LNCaP clone FGC (cell line): ENCODE data around the gene RHOT1.

Source experiments
- DNase-seq: peaks from one replicate; pipeline ENCODE4 v3.0.0-alpha.2; 2011; ENCODE audit warnings: low read depth
- H3K4me3 ChIP-seq: 2 replicates; pipeline ENCODE4 v1.5.1; 2011; ENCODE audit warnings: mild to moderate bottlenecking, low read depth, low read length, control low read depth
- TF ChIP-seq, protein P1 (sequence below): IDR thresholded peaks from 2 replicates; pipeline ENCODE4 v1.5.1; 2012; ENCODE audit warnings: mild to moderate bottlenecking; ENCODE audit not compliant: control insufficient read depth, insufficient read depth; ENCODE audit errors: extremely low read depth

Gene RHOT1

DNA sequence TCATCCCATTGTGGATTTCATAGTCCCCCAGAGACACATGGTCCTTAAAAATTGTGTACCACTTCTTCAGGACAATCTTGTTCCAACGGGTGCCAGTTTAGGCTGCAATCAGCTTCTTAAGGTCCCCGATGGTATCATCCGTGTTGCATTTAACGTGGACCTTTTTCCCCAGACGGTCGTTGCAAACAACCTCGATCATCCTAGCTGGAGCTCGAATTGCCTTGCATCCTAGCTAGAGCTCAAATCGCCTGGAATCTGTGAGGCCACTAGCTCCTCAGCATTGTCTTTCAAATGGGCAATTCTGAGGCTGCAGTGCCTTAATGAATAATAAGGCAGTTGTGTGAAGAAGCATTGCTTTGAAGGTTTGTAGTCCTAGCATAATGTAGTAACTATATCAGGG, 85.6 kb downstream of the RHOT1 start:
- no peak for DNase-seq
- no peak overlapping the region for H3K4me3 ChIP-seq
- TF ChIP-seq, protein P1, sequence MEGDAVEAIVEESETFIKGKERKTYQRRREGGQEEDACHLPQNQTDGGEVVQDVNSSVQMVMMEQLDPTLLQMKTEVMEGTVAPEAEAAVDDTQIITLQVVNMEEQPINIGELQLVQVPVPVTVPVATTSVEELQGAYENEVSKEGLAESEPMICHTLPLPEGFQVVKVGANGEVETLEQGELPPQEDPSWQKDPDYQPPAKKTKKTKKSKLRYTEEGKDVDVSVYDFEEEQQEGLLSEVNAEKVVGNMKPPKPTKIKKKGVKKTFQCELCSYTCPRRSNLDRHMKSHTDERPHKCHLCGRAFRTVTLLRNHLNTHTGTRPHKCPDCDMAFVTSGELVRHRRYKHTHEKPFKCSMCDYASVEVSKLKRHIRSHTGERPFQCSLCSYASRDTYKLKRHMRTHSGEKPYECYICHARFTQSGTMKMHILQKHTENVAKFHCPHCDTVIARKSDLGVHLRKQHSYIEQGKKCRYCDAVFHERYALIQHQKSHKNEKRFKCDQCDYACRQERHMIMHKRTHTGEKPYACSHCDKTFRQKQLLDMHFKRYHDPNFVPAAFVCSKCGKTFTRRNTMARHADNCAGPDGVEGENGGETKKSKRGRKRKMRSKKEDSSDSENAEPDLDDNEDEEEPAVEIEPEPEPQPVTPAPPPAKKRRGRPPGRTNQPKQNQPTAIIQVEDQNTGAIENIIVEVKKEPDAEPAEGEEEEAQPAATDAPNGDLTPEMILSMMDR = no peak

DNA sequence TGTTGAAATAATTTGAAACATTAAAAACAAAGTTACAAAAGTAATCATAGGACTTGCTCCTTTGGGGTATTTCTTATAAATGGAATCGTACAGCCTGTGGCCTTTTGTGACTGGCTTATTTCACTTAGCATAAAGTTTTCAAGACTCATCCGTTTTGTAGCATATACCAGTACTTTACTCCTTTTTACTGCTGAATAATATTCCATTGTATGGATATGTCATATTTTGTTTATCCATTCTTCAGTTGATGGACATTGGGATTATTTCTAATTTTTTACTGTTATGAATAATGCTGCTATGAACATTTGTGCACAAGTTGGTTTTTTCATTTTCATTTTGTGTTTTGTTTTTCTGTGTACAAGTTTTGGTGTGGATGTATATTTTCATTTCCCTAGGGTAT, 93.3 kb downstream of the RHOT1 start:
- TF ChIP-seq, protein P1 = no peak
- no peak overlapping the region for H3K4me3 ChIP-seq
- no peak for DNase-seq

DNA sequence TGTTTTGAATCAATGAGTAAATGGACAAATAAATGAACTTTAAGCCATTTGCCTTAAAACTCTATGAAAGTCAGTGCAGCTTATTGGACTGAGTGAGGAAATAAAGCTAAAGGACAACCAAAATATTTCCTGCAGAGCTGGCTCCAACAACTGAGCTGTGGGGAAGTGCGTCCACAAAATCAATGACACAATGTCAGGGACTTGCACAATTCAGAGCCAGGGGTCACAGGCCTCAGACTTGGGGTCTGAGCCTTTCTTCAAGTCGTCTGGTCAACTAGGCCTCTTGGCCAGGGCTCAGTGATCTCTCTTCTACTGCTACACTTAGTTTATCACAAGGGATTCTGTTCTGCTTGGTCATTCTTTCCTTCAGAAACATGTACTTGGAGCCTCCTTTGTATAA, 97.2 kb downstream of the RHOT1 start:
- DNase-seq = no peak
- TF ChIP-seq, protein P1 = no peak
- H3K4me3 ChIP-seq = no peak overlapping the region

DNA sequence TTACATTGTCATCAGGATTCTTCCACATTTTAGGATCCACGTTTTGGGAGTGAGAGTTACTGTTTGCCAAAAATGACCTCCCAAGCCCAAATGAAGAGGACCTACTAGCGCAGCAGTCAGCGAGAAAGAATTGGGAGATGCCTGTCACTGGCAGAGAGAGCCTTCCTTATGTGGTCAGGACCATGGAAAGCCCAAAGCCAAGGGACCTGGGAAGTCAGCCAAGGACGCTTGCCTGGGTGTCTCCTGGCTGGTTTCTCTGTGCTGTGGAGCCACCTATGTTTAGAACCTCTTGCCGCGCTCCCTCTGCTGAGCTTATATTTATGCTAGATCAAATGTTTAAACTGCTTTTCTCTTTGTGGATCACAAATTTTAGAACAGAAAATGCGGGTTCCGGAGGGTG, 98.4 kb downstream of the RHOT1 start:
- no peak overlapping the region for H3K4me3 ChIP-seq
- TF ChIP-seq, protein P1 = peak; percentile 38
- peak; percentile 59 for DNase-seq

DNA sequence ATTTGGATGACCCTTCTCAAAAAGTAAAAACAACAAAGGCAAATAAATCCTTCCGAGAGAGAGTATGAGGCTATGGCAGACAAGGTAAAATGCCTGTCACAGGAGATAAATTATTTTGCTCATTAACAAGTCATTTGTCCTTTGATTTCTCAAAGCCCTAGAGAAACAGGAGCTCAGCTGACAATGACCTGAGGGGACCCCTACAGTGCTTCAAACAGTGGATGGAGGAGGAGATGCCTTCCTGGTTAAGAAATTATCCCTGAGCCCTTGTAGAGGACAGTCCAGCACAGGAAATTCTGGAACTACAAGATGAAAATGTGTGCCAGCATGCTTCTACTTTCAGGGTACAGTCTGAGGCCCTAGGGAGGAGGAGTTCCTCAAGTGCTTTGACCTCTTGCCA, 99.3 kb downstream of the RHOT1 start:
- no peak overlapping the region for H3K4me3 ChIP-seq
- TF ChIP-seq, protein P1 = no peak
- no peak for DNase-seq

DNA sequence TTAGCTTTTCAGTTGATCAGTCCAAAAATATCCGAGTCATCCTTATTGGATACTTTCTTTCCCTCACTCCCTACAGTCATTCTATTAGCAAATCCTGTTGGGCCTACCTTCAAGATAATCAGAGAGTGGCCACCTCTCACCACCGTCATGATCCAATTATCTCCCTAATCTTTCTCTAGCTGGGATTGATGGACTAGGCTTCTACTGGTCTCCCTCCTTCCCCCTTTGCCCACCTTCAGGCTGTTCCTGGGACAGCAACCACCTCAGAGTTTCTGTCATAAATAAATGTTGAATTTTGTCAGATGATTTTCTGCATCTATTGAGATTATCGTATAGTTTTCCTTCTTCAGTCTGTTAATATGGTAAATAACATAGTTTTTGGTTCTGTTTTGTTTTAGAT, 107.2 kb downstream of the RHOT1 start:
- TF ChIP-seq, protein P1 = no peak
- DNase-seq = no peak
- H3K4me3 ChIP-seq = no peak overlapping the region

DNA sequence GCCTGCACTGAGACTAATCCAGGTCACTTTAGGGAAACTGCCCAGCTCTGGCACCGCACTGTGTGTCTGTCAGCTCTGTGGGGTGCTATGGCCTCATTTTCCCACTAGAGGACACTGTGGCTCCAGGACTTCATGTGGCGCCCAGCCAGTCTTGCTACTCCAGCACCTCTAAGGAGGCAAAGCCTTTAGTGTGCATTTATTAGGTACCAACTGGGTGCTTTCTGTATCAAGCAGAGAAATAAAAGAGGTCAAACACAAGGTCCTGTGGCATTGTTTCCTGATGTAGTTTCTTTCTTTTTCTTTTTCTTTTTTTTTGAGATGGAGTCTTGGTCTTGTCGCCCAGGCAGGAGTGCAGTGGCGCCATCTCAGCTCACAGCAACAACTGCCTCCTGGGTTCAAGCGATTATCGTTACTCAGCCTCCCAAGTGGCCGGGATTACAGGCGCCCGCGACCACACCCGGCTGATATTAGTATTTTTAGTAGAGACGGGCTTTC, 110.9 kb downstream of the RHOT1 start:
- no peak overlapping the region for H3K4me3 ChIP-seq
- TF ChIP-seq, protein P1 = peak; percentile 99
- peak; percentile 52 for DNase-seq
